Activated CD8-positive, alpha-beta T cell treated with anti-CD3 and anti-CD28 coated beads, Interleukin-2, amount 10 ng/mL, durations not matched to agents 7 days and 5 days (primary cell): ENCODE data around the gene PEA15. TPM values are rescaled to one million over a fixed set of nuclear protein-coding genes. Genes with fewer than 3 reads are reported as not detected.

Source experiments
- ATAC-seq: fragments of 150-1000 bp; cut with Tn5 transposase; one replicate; pipeline ENCODE4 v1.10.0; 2021; ENCODE audit warnings: moderate library complexity
- CTCF ChIA-PET: fragments of 350-600 bp; sonication (Branson Sonifier 250); formaldehyde crosslinking; loops from one replicate; lab custom pipeline; 2021; ENCODE audit warnings: antibody characterized with exemption; lab: Charles Lee
- POLR2A ChIA-PET: fragments of 350-600 bp; sonication (Branson Sonifier 250); formaldehyde crosslinking; loops from one replicate; lab custom pipeline; 2021; ENCODE audit warnings: antibody characterized with exemption; lab: Charles Lee
- DNase-seq: peaks from one replicate; pipeline ENCODE4 v3.0.0-alpha.2; 2020
- H3K27ac Mint-ChIP-seq: one replicate; pipeline ENCODE4 v1.8.0; 2021; ENCODE audit warnings: mild to moderate bottlenecking, mixed read lengths
- H3K27me3 Mint-ChIP-seq: one replicate; pipeline ENCODE4 v1.8.0; 2021; ENCODE audit warnings: low read depth, mixed read lengths
- H3K36me3 Mint-ChIP-seq: one replicate; pipeline ENCODE4 v1.8.0; 2021; ENCODE audit warnings: low read depth, mixed read lengths
- H3K4me1 Mint-ChIP-seq: one replicate; pipeline ENCODE4 v1.8.0; 2021; ENCODE audit warnings: low read depth, mixed read lengths
- H3K4me3 Mint-ChIP-seq: one replicate; pipeline ENCODE4 v1.8.0; 2021; ENCODE audit warnings: mild to moderate bottlenecking, mixed read lengths
- H3K9me3 Mint-ChIP-seq: one replicate; pipeline ENCODE4 v1.8.0; 2022; ENCODE audit warnings: mixed read lengths; ENCODE audit not compliant: insufficient read depth
- total RNA-seq, 2 experiments: library from RNA; stranded (reverse); gene quantifications; one replicate each; pipeline ENCODE4 v1.2.3, GENCODE V29; 2021

PEA15 gene
- total RNA-seq, 2 experiments from 2014 or later: 27.3 to 35.2 TPM

GRCh38 chr1:160196143-160196542, 9.0 kb upstream of the PEA15 start:
- H3K9me3 Mint-ChIP-seq: no peaks in the 10 kb centered on the region
- H3K4me3 Mint-ChIP-seq: no peak overlapping the region
- no peak for ATAC-seq
- H3K27ac Mint-ChIP-seq: no peak overlapping the region
- CTCF ChIA-PET: interaction anchor here (0.8 to 1.6 kb wide), 3 partner anchors 56 to 98 kb away, joined by 3 to 10 read pairs (median 7); partner anchors contain the start of gene IGSF8
- POLR2A ChIA-PET: interaction anchor here (0.6 kb wide), 1 partner anchor 92 kb away, joined by 3 read pairs; no protein-coding TSS in a partner anchor
- H3K27me3 Mint-ChIP-seq: peaks cover 7% of the 10 kb centered on the region
- DNase-seq: no peak
- no peaks in the 10 kb centered on the region for H3K36me3 Mint-ChIP-seq
- no peaks in the 10 kb centered on the region for H3K4me1 Mint-ChIP-seq

- Mint-ChIP-seq H3K36me3 (no peaks in the 10 kb centered on the region), H3K4me3 (no peak overlapping the region), H3K27ac (no peak overlapping the region), H3K27me3 (peaks cover 7% of the 10 kb centered on the region), H3K9me3 (no peaks in the 10 kb centered on the region), H3K4me1 (no peaks in the 10 kb centered on the region)
- ChIA-PET CTCF (no interaction called here), POLR2A (no interaction called here)
- DNase-seq (no peak), ATAC-seq (no peak)
Measured at GRCh38 chr1:160197231-160197630, 8.0 kb upstream of the PEA15 start.

GRCh38 chr1:160200786-160201185, 4.4 kb upstream of the PEA15 start:
- Mint-ChIP-seq H3K4me1 (peaks cover 11% of the 10 kb centered on the region), H3K9me3 (no peaks in the 10 kb centered on the region), H3K4me3 (no peak overlapping the region), H3K27ac (no peak overlapping the region), H3K27me3 (peaks cover 4% of the 10 kb centered on the region), H3K36me3 (no peaks in the 10 kb centered on the region)
- POLR2A ChIA-PET: no interaction called here
- no peak for DNase-seq
- CTCF ChIA-PET: interaction anchor here (1.4 to 7.0 kb wide), 3 partner anchors 10 to 91 kb away, joined by 5 to 52 read pairs (median 42); partner anchors contain the start of gene CASQ1
- no peak for ATAC-seq

- peak overlapping the region; percentile 84 for H3K4me3 Mint-ChIP-seq
- DNase-seq (no peak), ATAC-seq (peak; percentile 23)
- POLR2A ChIA-PET: no interaction called here
- peak overlapping the region; percentile 86 for H3K27ac Mint-ChIP-seq
- H3K4me1 Mint-ChIP-seq: peaks cover 25% of the 10 kb centered on the region
- H3K27me3 Mint-ChIP-seq: peaks cover 2% of the 10 kb centered on the region
- no peaks in the 10 kb centered on the region for H3K9me3 Mint-ChIP-seq
- peaks cover 11% of the 10 kb centered on the region for H3K36me3 Mint-ChIP-seq
- CTCF ChIA-PET: interaction anchor here (0.7 to 7.0 kb wide), 6 partner anchors 14 to 174 kb away, joined by 3 to 52 read pairs (median 8); partner anchors contain the start of gene CASQ1
Measured at GRCh38 chr1:160204526-160205241, 500 bp upstream of the PEA15 start.

- ATAC-seq (peak; percentile 57), DNase-seq (peak; percentile 54)
- H3K4me3 Mint-ChIP-seq: peak overlapping the region; percentile 84
- no peaks in the 10 kb centered on the region for H3K9me3 Mint-ChIP-seq
- CTCF ChIA-PET: interaction anchor here (1.0 to 7.0 kb wide), 3 partner anchors 15 to 105 kb away, joined by 3 to 52 read pairs (median 14); partner anchors contain the start of gene CASQ1
- POLR2A ChIA-PET: no interaction called here
- H3K4me1 Mint-ChIP-seq: peaks cover 28% of the 10 kb centered on the region
- H3K36me3 Mint-ChIP-seq: peaks cover 11% of the 10 kb centered on the region
- H3K27me3 Mint-ChIP-seq: no peaks in the 10 kb centered on the region
- peak overlapping the region; percentile 43 for H3K27ac Mint-ChIP-seq
Measured at GRCh38 chr1:160206036-160206389, 829 bp downstream of the PEA15 start.

- Mint-ChIP-seq H3K36me3 (peaks cover 11% of the 10 kb centered on the region), H3K27me3 (no peaks in the 10 kb centered on the region), H3K4me3 (peak overlapping the region; percentile 84), H3K9me3 (no peaks in the 10 kb centered on the region), H3K27ac (peak overlapping the region; percentile 64), H3K4me1 (peaks cover 28% of the 10 kb centered on the region)
- POLR2A ChIA-PET: no interaction called here
- ATAC-seq (no peak), DNase-seq (no peak)
- CTCF ChIA-PET: interaction anchor here (1.0 to 7.0 kb wide), 4 partner anchors 15 to 128 kb away, joined by 3 to 52 read pairs (median 8); partner anchors contain the start of gene CASQ1
Measured at GRCh38 chr1:160206421-160207117, 1.4 kb downstream of the PEA15 start.

GRCh38 chr1:160207118-160207650, 2.0 kb downstream of the PEA15 start:
- ATAC-seq (no peak), DNase-seq (no peak)
- Mint-ChIP-seq H3K36me3 (peaks cover 12% of the 10 kb centered on the region), H3K4me3 (no peak overlapping the region), H3K27ac (peak overlapping the region; percentile 28), H3K4me1 (peaks cover 28% of the 10 kb centered on the region), H3K9me3 (no peaks in the 10 kb centered on the region), H3K27me3 (no peaks in the 10 kb centered on the region)
- ChIA-PET POLR2A (interaction anchor here (1.6 kb wide), 1 partner anchor 78 kb away, joined by 3 read pairs; the partner anchor contains the start of gene PEX19), CTCF (interaction anchor here (0.8 to 7.0 kb wide), 5 partner anchors 16 to 128 kb away, joined by 3 to 52 read pairs (median 8); partner anchors contain the start of gene CASQ1)

- ATAC-seq (no peak), DNase-seq (no peak)
- H3K27me3 Mint-ChIP-seq: no peaks in the 10 kb centered on the region
- H3K9me3 Mint-ChIP-seq: no peaks in the 10 kb centered on the region
- no peak overlapping the region for H3K27ac Mint-ChIP-seq
- CTCF ChIA-PET: interaction anchor here (0.8 to 3.7 kb wide), 5 partner anchors 15 to 129 kb away, joined by 3 to 14 read pairs (median 3); no protein-coding TSS in a partner anchor
- POLR2A ChIA-PET: interaction anchor here (0.6 to 1.6 kb wide), 4 partner anchors 17 to 860 kb away, joined by 3 to 4 read pairs (median 3); partner anchors contain the start of gene PEX19
- peaks cover 16% of the 10 kb centered on the region for H3K36me3 Mint-ChIP-seq
- H3K4me3 Mint-ChIP-seq: no peak overlapping the region
- H3K4me1 Mint-ChIP-seq: peaks cover 28% of the 10 kb centered on the region
Measured at GRCh38 chr1:160207771-160208556, 2.8 kb downstream of the PEA15 start.

- H3K4me1 Mint-ChIP-seq: peaks cover 28% of the 10 kb centered on the region
- H3K36me3 Mint-ChIP-seq: peaks cover 19% of the 10 kb centered on the region
- H3K4me3 Mint-ChIP-seq: no peak overlapping the region
- peak overlapping the region; percentile 13 for H3K27ac Mint-ChIP-seq
- DNase-seq (no peak), ATAC-seq (no peak)
- no peaks in the 10 kb centered on the region for H3K9me3 Mint-ChIP-seq
- ChIA-PET POLR2A (interaction anchor here (0.6 to 1.6 kb wide), 5 partner anchors 11 to 859 kb away, joined by 3 to 5 read pairs (median 3); partner anchors contain the start of gene PEX19), CTCF (interaction anchor here (1.0 to 3.7 kb wide), 3 partner anchors 16 to 83 kb away, joined by 3 to 14 read pairs (median 8); no protein-coding TSS in a partner anchor)
- H3K27me3 Mint-ChIP-seq: no peaks in the 10 kb centered on the region
Measured at GRCh38 chr1:160208557-160209320, 3.6 kb downstream of the PEA15 start.

GRCh38 chr1:160209321-160210046, 4.3 kb downstream of the PEA15 start:
- ATAC-seq (no peak), DNase-seq (no peak)
- Mint-ChIP-seq H3K27ac (peak overlapping the region; percentile 14), H3K4me1 (peaks cover 22% of the 10 kb centered on the region), H3K9me3 (no peaks in the 10 kb centered on the region), H3K27me3 (no peaks in the 10 kb centered on the region), H3K4me3 (no peak overlapping the region), H3K36me3 (peaks cover 19% of the 10 kb centered on the region)
- ChIA-PET POLR2A (interaction anchor here (1.0 to 1.3 kb wide), 2 partner anchors 10 to 16 kb away, joined by 4 to 5 read pairs; no protein-coding TSS in a partner anchor), CTCF (interaction anchor here (2.3 to 3.7 kb wide), 2 partner anchors 42 to 82 kb away, joined by 8 to 14 read pairs; no protein-coding TSS in a partner anchor)
